Measurements from ENCODE around the gene PRKCE.

PRKCE gene

GRCh38 chr2:45919711-45920111 is 268.2 kb downstream of the PRKCE start:
- Histone ChIP-seq H3K36me3 (replicated peaks) (no peaks in the 10 kb centered on the region), H3K27me3 (replicated peaks) (no peaks in the 10 kb centered on the region), H3K4me3 (ENCODE audit: low read depth, low read length) (no peak overlapping the region), H3K27ac (no peak overlapping the region)
- in situ Hi-C loops (cut with HindIII; ENCODE audit: low pct_ligation_motif_present, low sequenced_read_pairs), result no loop called here
- no peak for DNase-seq
- TF ChIP-seq CTCF (IDR thresholded peaks at IDR 0.05; ENCODE audit: low read depth, low read length, missing control alignments), result no peak

GRCh38 chr2:45921921-45922320 is 270.4 kb downstream of the PRKCE start:
- no peak overlapping the region for H3K27ac ChIP-seq
- TF ChIP-seq CTCF (IDR thresholded peaks at IDR 0.05; ENCODE audit: low read depth, low read length, missing control alignments), result no peak
- H3K27me3 ChIP-seq (replicated peaks), result no peaks in the 10 kb centered on the region
- no peak overlapping the region for H3K4me3 ChIP-seq (ENCODE audit: low read depth, low read length)
- DNase-seq, result no peak
- in situ Hi-C loops (cut with HindIII; ENCODE audit: low pct_ligation_motif_present, low sequenced_read_pairs), result no loop called here
- H3K36me3 ChIP-seq (replicated peaks), result no peaks in the 10 kb centered on the region

- no peak overlapping the region for H3K4me3 ChIP-seq (ENCODE audit: low read depth, low read length)
- H3K36me3 ChIP-seq (replicated peaks), result no peaks in the 10 kb centered on the region
- in situ Hi-C loops (cut with HindIII; ENCODE audit: low pct_ligation_motif_present, low sequenced_read_pairs), result no loop called here
- peak; percentile 44 for DNase-seq
- H3K27ac ChIP-seq, result no peak overlapping the region
- no peaks in the 10 kb centered on the region for H3K27me3 ChIP-seq (replicated peaks)
- TF ChIP-seq CTCF (IDR thresholded peaks at IDR 0.05; ENCODE audit: low read depth, low read length, missing control alignments), result no peak
Observed at GRCh38 chr2:45922577-45922988, 271.1 kb downstream of the PRKCE start.

- in situ Hi-C loops (cut with HindIII; ENCODE audit: low pct_ligation_motif_present, low sequenced_read_pairs), result no loop called here
- no peak overlapping the region for H3K4me3 ChIP-seq (ENCODE audit: low read depth, low read length)
Observed at GRCh38 chr2:45923701-45924100, 272.2 kb downstream of the PRKCE start.

GRCh38 chr2:45925026-45925425 is 273.6 kb downstream of the PRKCE start:
- in situ Hi-C loops (cut with HindIII; ENCODE audit: low pct_ligation_motif_present, low sequenced_read_pairs), result loop anchor here (25.0 kb wide), 1 partner anchor 288 kb away; no protein-coding TSS in a partner anchor
- Histone ChIP-seq H3K4me3 (ENCODE audit: low read depth, low read length) (no peak overlapping the region), H3K27ac (no peak overlapping the region), H3K27me3 (replicated peaks) (no peaks in the 10 kb centered on the region), H3K36me3 (replicated peaks) (no peaks in the 10 kb centered on the region)
- no peak for DNase-seq
- TF ChIP-seq CTCF (IDR thresholded peaks at IDR 0.05; ENCODE audit: low read depth, low read length, missing control alignments), result no peak

More at GRCh38 chr2:45923701-45924100, 272.2 kb downstream of the PRKCE start:
- Histone ChIP-seq H3K36me3 (replicated peaks) (no peaks in the 10 kb centered on the region), H3K27ac (no peak overlapping the region), H3K27me3 (replicated peaks) (no peaks in the 10 kb centered on the region)
- no peak for DNase-seq
- no peak for TF ChIP-seq CTCF (IDR thresholded peaks at IDR 0.05; ENCODE audit: low read depth, low read length, missing control alignments)

- TF ChIP-seq CTCF (IDR thresholded peaks at IDR 0.05; ENCODE audit: low read depth, low read length, missing control alignments), result no peak
- H3K36me3 ChIP-seq (replicated peaks), result no peaks in the 10 kb centered on the region
- no peak overlapping the region for H3K4me3 ChIP-seq (ENCODE audit: low read depth, low read length)
- DNase-seq, result no peak
- in situ Hi-C loops (cut with HindIII; ENCODE audit: low pct_ligation_motif_present, low sequenced_read_pairs), result loop anchor here (25.0 kb wide), 1 partner anchor 288 kb away; no protein-coding TSS in a partner anchor
- H3K27ac ChIP-seq, result no peak overlapping the region
- H3K27me3 ChIP-seq (replicated peaks), result no peaks in the 10 kb centered on the region
Observed at GRCh38 chr2:45925636-45926366, 274.3 kb downstream of the PRKCE start.
